Body of pancreas (tissue), 4 donors: ENCODE results near the gene HERPUD1.

Experiments used
- CTCF ChIP-seq, 7 experiments: fragments of 450-650 bp in 4 of 7; fragments of 200-600 bp in 3 of 7; sonication (generic) in 3 of 7; IDR thresholded peaks; one replicate each; pipeline ENCODE4 v1.5.1; 2016 to 2019; ENCODE audit warnings: antibody characterized with exemption in 7 of 7
- POLR2A ChIP-seq, 3 donors: fragments of 450-650 bp; IDR thresholded peaks; one replicate each; pipeline ENCODE4 v1.6.1; 2016; ENCODE audit warnings: antibody characterized with exemption in 3 of 3, mild to moderate bottlenecking in 2 of 3

GRCh38 chr16:56953006-56953405 lies 21.1 kb downstream of the HERPUD1 start:
- TF ChIP-seq CTCF (IDR thresholded peaks at IDR 0.05) (no peak), POLR2A (IDR thresholded peaks at IDR 0.05) (no peak)
